WTC11 (cell line): ENCODE results near the gene PROM2. TPM values are rescaled to one million over a fixed set of nuclear protein-coding genes. Genes with fewer than 3 reads are reported as not detected.
A peak's percentile ranks its signal among the peaks of the same experiment; 100 is the strongest.

Source experiments
- ATAC-seq: fragments of 200-7000 bp; cut with Tn5 transposase; 2 replicates; pipeline ENCODE4 v1.10.0; 2021; ENCODE audit warnings: mild to moderate bottlenecking, moderate library complexity
- CTCF ChIA-PET: fragments of 300-600 bp; sonication (Branson Sonifier 250); formaldehyde crosslinking; loops from one replicate; lab custom pipeline; 2021; ENCODE audit warnings: antibody characterized with exemption; lab: Charles Lee
- POLR2A ChIA-PET: fragments of 350-600 bp; sonication (Branson Sonifier 250); formaldehyde crosslinking; loops from one replicate; lab custom pipeline; 2021; ENCODE audit warnings: antibody characterized with exemption; lab: Charles Lee
- DNase-seq: peaks from one replicate; pipeline ENCODE4 v3.0.0; 2021; ENCODE audit warnings: low spot score
- H3K27ac Mint-ChIP-seq: 2 replicates; pipeline ENCODE4 v1.8.0; 2021; ENCODE audit warnings: mixed read lengths
- H3K27me3 Mint-ChIP-seq: 2 replicates; pipeline ENCODE4 v1.8.0; 2021; ENCODE audit warnings: low read depth, mild to moderate bottlenecking, moderate library complexity, mixed read lengths
- H3K36me3 Mint-ChIP-seq: 2 replicates; pipeline ENCODE4 v1.8.0; 2021; ENCODE audit warnings: mixed read lengths
- H3K4me1 Mint-ChIP-seq: 2 replicates; pipeline ENCODE4 v1.8.0; 2022; ENCODE audit warnings: mixed read lengths
- H3K4me3 Mint-ChIP-seq: 2 replicates; pipeline ENCODE4 v1.8.0; 2021; ENCODE audit warnings: mild to moderate bottlenecking, moderate library complexity, mixed read lengths
- H3K9me3 Mint-ChIP-seq: 2 replicates; pipeline ENCODE4 v1.8.0; 2021; ENCODE audit warnings: mixed read lengths
- AFF4 ChIP-seq: sonication (generic); formaldehyde crosslinking; IDR thresholded peaks from 2 replicates; pipeline ENCODE4 v1.8.1; 2023; ENCODE audit warnings: mild to moderate bottlenecking, missing genetic modification reagents, borderline replicate concordance
- ATF1 ChIP-seq: sonication (generic); formaldehyde crosslinking; IDR thresholded peaks from 2 replicates; pipeline ENCODE4 v1.8.1; 2023; ENCODE audit warnings: mild to moderate bottlenecking, moderate library complexity, missing genetic modification reagents
- ATF6 ChIP-seq: sonication (generic); formaldehyde crosslinking; IDR thresholded peaks from 2 replicates; pipeline ENCODE4 v1.8.1; 2023; ENCODE audit warnings: mild to moderate bottlenecking, missing genetic modification reagents
- CREB1 ChIP-seq: sonication (generic); formaldehyde crosslinking; IDR thresholded peaks from 2 replicates; pipeline ENCODE4 v1.8.0; 2023; ENCODE audit warnings: mild to moderate bottlenecking, missing genetic modification reagents
- E2F5 ChIP-seq: sonication (generic); formaldehyde crosslinking; IDR thresholded peaks from 2 replicates; pipeline ENCODE4 v1.8.1; 2022; ENCODE audit warnings: mild to moderate bottlenecking, moderate library complexity, missing genetic modification reagents
- GRHL2 ChIP-seq: fragments of 250-450 bp; sonication (Bioruptor Pico); IDR thresholded peaks from 2 replicates; pipeline ENCODE4 v1.8.0; 2022; ENCODE audit warnings: mild to moderate bottlenecking, moderate library complexity; ENCODE audit not compliant: insufficient replicate concordance, severe bottlenecking
- GTF2I ChIP-seq: fragments of 250-450 bp; sonication (Bioruptor Pico); conservative IDR thresholded peaks from 2 replicates; pipeline ENCODE4 v1.4.0; 2021; ENCODE audit warnings: mild to moderate bottlenecking
- MYBL2 ChIP-seq: sonication (generic); formaldehyde crosslinking; IDR thresholded peaks from 2 replicates; pipeline ENCODE4 v1.8.1; 2023; ENCODE audit warnings: mild to moderate bottlenecking, moderate library complexity, missing genetic modification reagents
- NR1H2 ChIP-seq: sonication (generic); formaldehyde crosslinking; IDR thresholded peaks from 2 replicates; pipeline ENCODE4 v1.9.0; 2021; ENCODE audit warnings: mild to moderate bottlenecking, moderate library complexity, missing genetic modification reagents
- PRRX2 ChIP-seq: fragments of 250-450 bp; sonication (Bioruptor Pico); IDR thresholded peaks from 2 replicates; pipeline ENCODE4 v1.8.0; 2021; ENCODE audit warnings: mild to moderate bottlenecking
- RORB ChIP-seq: fragments of 250-450 bp; sonication (Bioruptor Pico); IDR thresholded peaks from 2 replicates; pipeline ENCODE4 v1.9.0; 2021; ENCODE audit warnings: mild to moderate bottlenecking
- SOX15 ChIP-seq: fragments of 250-450 bp; sonication (Bioruptor Pico); IDR thresholded peaks from 2 replicates; pipeline ENCODE4 v1.9.0; 2021; ENCODE audit warnings: mild to moderate bottlenecking
- SP1 ChIP-seq: sonication (generic); formaldehyde crosslinking; conservative IDR thresholded peaks from 2 replicates; pipeline ENCODE4 v1.8.1; 2022; ENCODE audit warnings: missing genetic modification reagents
- STAT6 ChIP-seq: sonication (generic); formaldehyde crosslinking; conservative IDR thresholded peaks from 2 replicates; pipeline ENCODE4 v1.8.1; 2023; ENCODE audit warnings: mild to moderate bottlenecking, low read depth, missing genetic modification reagents, moderate library complexity
- ZNF138 ChIP-seq: sonication (generic); formaldehyde crosslinking; conservative IDR thresholded peaks from 2 replicates; pipeline ENCODE4 v1.8.1; 2022; ENCODE audit warnings: mild to moderate bottlenecking, moderate library complexity, missing genetic modification reagents
- ZNF416 ChIP-seq: fragments of 250-450 bp; sonication (Bioruptor Pico); IDR thresholded peaks from 2 replicates; pipeline ENCODE4 v1.9.0; 2021; ENCODE audit warnings: mild to moderate bottlenecking, inconsistent platforms
- ZNF425 ChIP-seq: fragments of 250-450 bp; sonication (Bioruptor Pico); conservative IDR thresholded peaks from 2 replicates; pipeline ENCODE4 v1.9.0; 2021; ENCODE audit warnings: mild to moderate bottlenecking
- ZNF512 ChIP-seq: sonication (generic); formaldehyde crosslinking; IDR thresholded peaks from 2 replicates; pipeline ENCODE4 v1.8.1; 2022; ENCODE audit warnings: missing genetic modification reagents, borderline replicate concordance
- total RNA-seq: library from RNA; stranded (reverse); gene quantifications from 3 replicates; pipeline ENCODE4 v1.2.3, GENCODE V29; 2021

PROM2 gene
- total RNA-seq, 1 experiment from 2014 or later = 8.3 TPM

- H3K27me3 Mint-ChIP-seq = no peaks in the 10 kb centered on the region
- H3K9me3 Mint-ChIP-seq = no peaks in the 10 kb centered on the region
- POLR2A ChIA-PET = no interaction called here
- no peak for TF ChIP-seq GRHL2 (CRISPR knock-in tag)
- TF ChIP-seq PRRX2 = no peak
- no peak for TF ChIP-seq STAT6 (CRISPR knock-in tag)
- no peak for TF ChIP-seq ZNF416 (CRISPR knock-in tag)
- no peaks in the 10 kb centered on the region; the same call in 1 of the 2 replicates for H3K4me1 Mint-ChIP-seq
- DNase-seq = no peak
- CTCF ChIA-PET = interaction anchor here (0.6 to 5.1 kb wide), 5 partner anchors 9 to 230 kb away, joined by 3 to 42 read pairs (median 3); no protein-coding TSS in a partner anchor
- H3K36me3 Mint-ChIP-seq = no peaks in the 10 kb centered on the region
- H3K4me3 Mint-ChIP-seq = no peak overlapping the region
- H3K27ac Mint-ChIP-seq = no peak overlapping the region
- no peak for ATAC-seq
Measured at GRCh38 chr2:95306336-95306895, 32.2 kb downstream of the PROM2 start.

- DNase-seq (no peak), ATAC-seq (peak; percentile 51)
- no peaks in the 10 kb centered on the region; the same call in 1 of the 2 replicates for H3K4me1 Mint-ChIP-seq
- ChIA-PET POLR2A (interaction anchor here (0.5 kb wide), 1 partner anchor 244 kb away, joined by 3 read pairs; no protein-coding TSS in a partner anchor), CTCF (interaction anchor here (1.2 to 5.1 kb wide), 5 partner anchors 8 to 82 kb away, joined by 3 to 42 read pairs (median 4); no protein-coding TSS in a partner anchor)
- no peaks in the 10 kb centered on the region for H3K9me3 Mint-ChIP-seq
- H3K4me3 Mint-ChIP-seq = no peak overlapping the region
- no peaks in the 10 kb centered on the region for H3K36me3 Mint-ChIP-seq
- no peaks in the 10 kb centered on the region for H3K27me3 Mint-ChIP-seq
- no peak overlapping the region for H3K27ac Mint-ChIP-seq
- TF ChIP-seq ATF1 (no peak), CREB1 (CRISPR knock-in tag) (no peak), E2F5 (CRISPR knock-in tag) (no peak), AFF4 (CRISPR knock-in tag) (no peak), ATF6 (CRISPR knock-in tag) (no peak), GTF2I (CRISPR knock-in tag) (no peak), MYBL2 (no peak), SP1 (CRISPR knock-in tag) (no peak), STAT6 (CRISPR knock-in tag) (no peak), RORB (CRISPR knock-in tag) (no peak), ZNF425 (CRISPR knock-in tag) (no peak), NR1H2 (CRISPR knock-in tag) (no peak), ZNF416 (CRISPR knock-in tag) (no peak), ZNF512 (CRISPR knock-in tag) (no peak), ZNF138 (CRISPR knock-in tag) (no peak), SOX15 (no peak)
Measured at GRCh38 chr2:95307036-95307435, 32.8 kb downstream of the PROM2 start.
